HepG2 (cell line): ENCODE data around the gene GNB1. TPM values are rescaled to one million over a fixed set of nuclear protein-coding genes. Genes with fewer than 3 reads are reported as not detected.

Experiments
- ATAC-seq: fragments of 200-7000 bp; cut with Tn5 transposase; 3 replicates; pipeline ENCODE4 v1.9.1; 2020; ENCODE audit warnings: mild to moderate bottlenecking, moderate library complexity
- BruUV-seq: library from RNA; stranded (reverse); fragments of 400-500 nt; replicated peaks from 2 replicates; lab custom pipeline; 2021; lab: Mats Ljungman, UMichigan
- CTCF ChIA-PET: fragments of 300-600 bp; formaldehyde crosslinking; extraction: SDS; loops from one replicate; lab custom pipeline; 2021; ENCODE audit warnings: low total read pairs, inconsistent platforms, low intra/inter-chr PET ratio; lab: Yijun Ruan, JAX
- POLR2A ChIA-PET: fragments of 350-600 bp; sonication (Branson Sonifier 250); formaldehyde crosslinking; loops from one replicate; lab custom pipeline; 2020; ENCODE audit warnings: antibody characterized with exemption, inconsistent platforms; lab: Yijun Ruan, JAX
- DNase-seq: peaks from one replicate; pipeline ENCODE4 v3.0.0-alpha.2; 2015; ENCODE audit warnings: low spot score
- FAIRE-seq: peaks from 3 replicates; lab custom pipeline; 2011; peaks lifted over from hg19 to GRCh38; lab: Jason Lieb, UNC
- H2AFZ ChIP-seq: one replicate; pipeline ENCODE4 v1.6.1; 2011; ENCODE audit warnings: low read length, inconsistent platforms
- H3K27ac ChIP-seq: fragments of 300-600 bp; 3 replicates; pipeline ENCODE4 v1.8.0; 2011; ENCODE audit warnings: mixed run types, mild to moderate bottlenecking, mixed read lengths, low read length, inconsistent platforms; ENCODE audit not compliant: insufficient read depth; ENCODE audit errors: extremely low read length
- H3K27me3 ChIP-seq, 2 experiments: fragments of 200-600 bp in 1 of 2; 2 replicates in 1 of 2; 3 replicates in 1 of 2; pipeline versions ENCODE4 v1.6.0 to v1.8.0; 2011; ENCODE audit warnings: low read length in 2 of 2, mild to moderate bottlenecking in 2 of 2, moderate library complexity in 2 of 2, inconsistent platforms in 1 of 2; ENCODE audit not compliant: insufficient read depth in 2 of 2, control insufficient read depth in 1 of 2
- H3K36me3 ChIP-seq, 2 experiments: fragments of 200-600 bp in 1 of 2; replicated peaks in 1 of 2; 2 replicates in 1 of 2; 3 replicates in 1 of 2; pipeline versions ENCODE4 v1.5.1 to v1.8.0; 2011; ENCODE audit warnings: low read length in 2 of 2, inconsistent platforms in 1 of 2; ENCODE audit not compliant: insufficient read depth in 2 of 2, control insufficient read depth in 1 of 2
- H3K4me1 ChIP-seq: 2 replicates; pipeline ENCODE4 v1.5.1; 2012; ENCODE audit warnings: low read length, inconsistent platforms; ENCODE audit not compliant: insufficient read depth
- H3K4me2 ChIP-seq: 2 replicates; pipeline ENCODE4 v1.6.0; 2011; ENCODE audit warnings: low read depth, low read length, inconsistent platforms
- H3K4me3 ChIP-seq, 3 experiments: fragments of 200-600 bp in 1 of 3; sonication (generic), shearing (Covaris generic) in 1 of 3; replicated peaks in 1 of 3; 2 replicates each; pipeline ENCODE4 v1.5.1; 2011 to 2016; ENCODE audit warnings: low read length in 3 of 3, inconsistent platforms in 2 of 3, low read depth in 2 of 3, mild to moderate bottlenecking in 2 of 3, control low read depth in 1 of 3, mixed read lengths in 1 of 3; ENCODE audit not compliant: insufficient read depth in 1 of 3
- H3K79me2 ChIP-seq: one replicate; pipeline ENCODE4 v1.6.1; 2011; ENCODE audit warnings: low read length, inconsistent platforms; ENCODE audit not compliant: insufficient read depth
- H3K9ac ChIP-seq: 2 replicates; pipeline ENCODE4 v1.6.0; 2011; ENCODE audit warnings: mild to moderate bottlenecking, low read depth, low read length, inconsistent platforms; ENCODE audit not compliant: insufficient read depth
- H3K9me3 ChIP-seq: 2 replicates; pipeline ENCODE4 v1.5.1; 2012; ENCODE audit warnings: mild to moderate bottlenecking, low read length
- H4K20me1 ChIP-seq: 2 replicates; pipeline ENCODE4 v1.6.0; 2011; ENCODE audit warnings: inconsistent platforms, mild to moderate bottlenecking, low read length, moderate library complexity; ENCODE audit not compliant: insufficient read depth
- CC2D1A ChIP-seq: sonication (generic); formaldehyde crosslinking; IDR thresholded peaks from 2 replicates; pipeline ENCODE4 v1.8.1; 2023; ENCODE audit warnings: mild to moderate bottlenecking, missing genetic modification reagents
- GABPB1 ChIP-seq: IDR thresholded peaks from 2 replicates; pipeline ENCODE4 v1.6.1; 2016; ENCODE audit warnings: mild to moderate bottlenecking, missing genetic modification reagents, moderate library complexity, missing compliant biosample characterization
- HDAC2 ChIP-seq: sonication (generic); formaldehyde crosslinking; IDR thresholded peaks from 2 replicates; pipeline ENCODE4 v1.4.0; 2020; ENCODE audit warnings: missing genetic modification reagents
- HMGA1 ChIP-seq: sonication (generic); formaldehyde crosslinking; conservative IDR thresholded peaks from 2 replicates; pipeline ENCODE4 v1.4.0; 2020; ENCODE audit warnings: missing genetic modification reagents
- HNF4G ChIP-seq, 2 experiments: sonication (generic) in 1 of 2; formaldehyde crosslinking in 1 of 2; IDR thresholded peaks; 2 replicates each; pipeline versions ENCODE4 v1.4.0 to v1.6.1; 2011 to 2020; ENCODE audit warnings: borderline replicate concordance in 2 of 2, low read depth in 2 of 2, mild to moderate bottlenecking in 2 of 2, low read length in 1 of 2, missing genetic modification reagents in 1 of 2, moderate library complexity in 1 of 2
- HNRNPK ChIP-seq: fragments of 200-400 bp; formaldehyde crosslinking; IDR thresholded peaks from 2 replicates; pipeline ENCODE4 v1.6.1; 2018; ENCODE audit warnings: low read length, low read depth, moderate library complexity, mild to moderate bottlenecking; ENCODE audit not compliant: poor library complexity, severe bottlenecking
- NFATC3 ChIP-seq: sonication (generic); formaldehyde crosslinking; IDR thresholded peaks from 2 replicates; pipeline ENCODE4 v1.5.1; 2020; ENCODE audit warnings: mild to moderate bottlenecking, missing genetic modification reagents
- NFKBIZ ChIP-seq: IDR thresholded peaks from 2 replicates; pipeline ENCODE4 v1.6.1; 2018; ENCODE audit warnings: missing genetic modification reagents, missing compliant biosample characterization
- PTBP1 ChIP-seq: fragments of 200-400 bp; formaldehyde crosslinking; IDR thresholded peaks from 2 replicates; pipeline ENCODE4 v1.6.1; 2018; ENCODE audit warnings: low read length, low read depth; ENCODE audit not compliant: poor library complexity, severe bottlenecking
- RAD21 ChIP-seq: fragments of 450-650 bp; formaldehyde crosslinking; IDR thresholded peaks from 2 replicates; pipeline ENCODE4 v1.5.0; 2020; ENCODE audit warnings: mild to moderate bottlenecking
- SNAPC2 ChIP-seq: sonication (generic); formaldehyde crosslinking; IDR thresholded peaks from 2 replicates; pipeline ENCODE4 v1.8.1; 2022; ENCODE audit warnings: mild to moderate bottlenecking, missing genetic modification reagents
- TARDBP ChIP-seq: sonication (generic); formaldehyde crosslinking; IDR thresholded peaks from 2 replicates; pipeline ENCODE4 v1.8.0; 2022; ENCODE audit warnings: mild to moderate bottlenecking, missing genetic modification reagents
- TRIM24 ChIP-seq: sonication (generic); formaldehyde crosslinking; IDR thresholded peaks from 2 replicates; pipeline ENCODE4 v1.8.0; 2022; ENCODE audit warnings: mild to moderate bottlenecking, missing genetic modification reagents
- ZFP36 ChIP-seq: fragments of 150-350 bp; IDR thresholded peaks from 2 replicates; pipeline ENCODE4 v1.6.1; 2018; ENCODE audit warnings: borderline replicate concordance, low read length, low read depth; ENCODE audit not compliant: partially characterized antibody
- ZFYVE20 ChIP-seq: sonication (generic); formaldehyde crosslinking; IDR thresholded peaks from 2 replicates; pipeline ENCODE4 v1.8.0; 2023; ENCODE audit warnings: low read depth, mild to moderate bottlenecking, moderate library complexity, missing genetic modification reagents, borderline replicate concordance
- ZNF562 ChIP-seq: sonication (generic); formaldehyde crosslinking; IDR thresholded peaks from 2 replicates; pipeline ENCODE4 v1.8.0; 2022; ENCODE audit warnings: missing genetic modification reagents, borderline replicate concordance
- WGBS: methylation state at CpG from one replicate; pipeline ENCODE4 v1.1.6; 2017; ENCODE audit warnings: low lambda C conversion rate; 5-methylcytosine and 5-hydroxymethylcytosine counted together
- in situ Hi-C: cut with HindIII; loops from 2 replicates; pipeline ENCODE4 v1.10.0; 2017; ENCODE audit warnings: low pct_unique_long_range_greater_than_20kb; ENCODE audit not compliant: extremely low pct_ligation_motif_present
- intact Hi-C: fragments of 100-400 bp; cut with micrococcal nuclease; formaldehyde crosslinking; loops from one replicate; pipeline ENCODE4 v1.10.0; 2022; ENCODE audit not compliant: unreplicated experiment
- polyA plus RNA-seq, 8 experiments: library from polyadenylated mRNA; depleted of rRNA in 3 of 8; stranded (reverse) in 7 of 8; unstranded in 1 of 8; fragments of >200 nt; fragmentation: Illumina TruSeq in 4 of 8; extraction: Trizol in 4 of 8; gene quantifications; 2 replicates each; pipeline versions ENCODE4 v1.2.1 to v1.2.3, GENCODE V29; 2011 to 2016; ENCODE audit warnings: low read depth in 4 of 8, missing spikeins in 1 of 8, mixed read lengths in 1 of 8; ENCODE audit not compliant: insufficient read depth in 1 of 8
- total RNA-seq, 5 experiments: library from RNA; depleted of rRNA; stranded (reverse); fragments of >200 nt; fragmentation: Illumina TruSeq; extraction: Trizol; gene quantifications; 2 replicates each; pipeline ENCODE4 v1.2.3, GENCODE V29; 2016; ENCODE audit warnings: low read depth in 1 of 5
- TF ChIP-seq, protein P1 (sequence below), 2 experiments: fragments of 450-650 bp in 1 of 2; sonication (generic) in 1 of 2; formaldehyde crosslinking in 1 of 2; IDR thresholded peaks; 2 replicates each; pipeline versions ENCODE4 v1.6.1 to v1.8.0; 2016 to 2022; ENCODE audit warnings: antibody characterized with exemption in 1 of 2, mild to moderate bottlenecking in 1 of 2, missing genetic modification reagents in 1 of 2

Gene GNB1
- total and polyA plus RNA-seq, 2 of the 13 experiments (the other 11 are each of a cell fraction or from before 2014, with no cell fraction given), result 66.2 to 327 TPM

DNA sequence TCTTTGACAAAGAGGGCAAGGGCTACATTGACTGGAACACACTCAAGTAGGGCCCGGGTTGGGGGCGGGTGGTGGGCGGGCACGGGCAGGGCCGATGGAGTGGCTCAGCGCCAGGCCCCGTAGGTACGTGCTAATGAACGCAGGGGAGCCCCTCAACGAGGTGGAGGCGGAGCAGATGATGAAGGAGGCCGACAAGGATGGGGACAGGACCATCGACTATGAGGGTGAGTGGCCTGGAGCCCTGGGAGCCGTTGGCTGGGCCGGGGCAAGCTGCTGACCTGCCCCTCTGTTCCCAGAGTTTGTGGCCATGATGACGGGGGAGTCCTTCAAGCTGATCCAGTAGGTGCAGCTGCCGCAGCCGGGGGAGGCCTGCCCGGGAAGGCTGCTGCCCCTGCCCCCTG, 26.0 kb upstream of the GNB1 start:
- Histone ChIP-seq H3K27ac (no peak overlapping the region), H3K9ac (no peak overlapping the region), H2AFZ (no peak overlapping the region), H3K4me1 (peaks cover 54% of the 10 kb centered on the region), H3K27me3 (peaks cover 5 to 18% of the 10 kb centered on the region in 2 experiments; a peak in 4 of 5 replicates), H3K79me2 (no peaks in the 10 kb centered on the region), H3K4me3 (no peak overlapping the region), H3K36me3 (no peaks in the 10 kb centered on the region), H3K9me3 (no peaks in the 10 kb centered on the region), H4K20me1 (no peaks in the 10 kb centered on the region), H3K4me2 (no peak overlapping the region)
- CTCF ChIA-PET, result no interaction called here
- intact Hi-C loops (no loop called here), in situ Hi-C loops (no loop called here)
- no TSS peak for BruUV-seq
- POLR2A ChIA-PET, result no interaction called here
- DNase-seq (no peak), FAIRE-seq (no peak), ATAC-seq (no peak)
- WGBS, result 69% methylated on average over 11 of the region's 19 CpGs
- no peak for TF ChIP-seq GABPB1 (CRISPR knock-in tag)
- no peak for TF ChIP-seq NFKBIZ (CRISPR knock-in tag)
- TF ChIP-seq SNAPC2 (CRISPR knock-in tag), result no peak
- no peak for TF ChIP-seq TARDBP
- TF ChIP-seq CC2D1A (CRISPR knock-in tag), result no peak
- TF ChIP-seq ZFYVE20 (CRISPR knock-in tag), result no peak
- TF ChIP-seq ZNF562 (CRISPR knock-in tag), result no peak
- TF ChIP-seq, protein P1, sequence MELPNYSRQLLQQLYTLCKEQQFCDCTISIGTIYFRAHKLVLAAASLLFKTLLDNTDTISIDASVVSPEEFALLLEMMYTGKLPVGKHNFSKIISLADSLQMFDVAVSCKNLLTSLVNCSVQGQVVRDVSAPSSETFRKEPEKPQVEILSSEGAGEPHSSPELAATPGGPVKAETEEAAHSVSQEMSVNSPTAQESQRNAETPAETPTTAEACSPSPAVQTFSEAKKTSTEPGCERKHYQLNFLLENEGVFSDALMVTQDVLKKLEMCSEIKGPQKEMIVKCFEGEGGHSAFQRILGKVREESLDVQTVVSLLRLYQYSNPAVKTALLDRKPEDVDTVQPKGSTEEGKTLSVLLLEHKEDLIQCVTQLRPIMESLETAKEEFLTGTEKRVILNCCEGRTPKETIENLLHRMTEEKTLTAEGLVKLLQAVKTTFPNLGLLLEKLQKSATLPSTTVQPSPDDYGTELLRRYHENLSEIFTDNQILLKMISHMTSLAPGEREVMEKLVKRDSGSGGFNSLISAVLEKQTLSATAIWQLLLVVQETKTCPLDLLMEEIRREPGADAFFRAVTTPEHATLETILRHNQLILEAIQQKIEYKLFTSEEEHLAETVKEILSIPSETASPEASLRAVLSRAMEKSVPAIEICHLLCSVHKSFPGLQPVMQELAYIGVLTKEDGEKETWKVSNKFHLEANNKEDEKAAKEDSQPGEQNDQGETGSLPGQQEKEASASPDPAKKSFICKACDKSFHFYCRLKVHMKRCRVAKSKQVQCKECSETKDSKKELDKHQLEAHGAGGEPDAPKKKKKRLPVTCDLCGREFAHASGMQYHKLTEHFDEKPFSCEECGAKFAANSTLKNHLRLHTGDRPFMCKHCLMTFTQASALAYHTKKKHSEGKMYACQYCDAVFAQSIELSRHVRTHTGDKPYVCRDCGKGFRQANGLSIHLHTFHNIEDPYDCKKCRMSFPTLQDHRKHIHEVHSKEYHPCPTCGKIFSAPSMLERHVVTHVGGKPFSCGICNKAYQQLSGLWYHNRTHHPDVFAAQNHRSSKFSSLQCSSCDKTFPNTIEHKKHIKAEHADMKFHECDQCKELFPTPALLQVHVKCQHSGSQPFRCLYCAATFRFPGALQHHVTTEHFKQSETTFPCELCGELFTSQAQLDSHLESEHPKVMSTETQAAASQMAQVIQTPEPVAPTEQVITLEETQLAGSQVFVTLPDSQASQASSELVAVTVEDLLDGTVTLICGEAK (IDR thresholded peaks at IDR 0.05), result no peak
- TF ChIP-seq, protein P1 (CRISPR knock-in tag; IDR thresholded peaks at IDR 0.05), result no peak
- no peak for TF ChIP-seq PTBP1
- TF ChIP-seq HMGA1, result no peak
- TF ChIP-seq HNRNPK, result no peak
- TF ChIP-seq ZFP36, result no peak
- no peak for TF ChIP-seq HNF4G (IDR thresholded peaks at IDR 0.05; ENCODE audit: borderline replicate concordance, low read depth, low read length)
- TF ChIP-seq HNF4G (CRISPR knock-in tag; IDR thresholded peaks at IDR 0.05; ENCODE audit: borderline replicate concordance, low read depth), result no peak
- TF ChIP-seq NFATC3 (CRISPR knock-in tag), result no peak
- TF ChIP-seq RAD21 (CRISPR knock-in tag), result no peak
- no peak for TF ChIP-seq HDAC2 (CRISPR knock-in tag)
- no peak for TF ChIP-seq TRIM24 (CRISPR knock-in tag)
